DMS 273 treated with DMSO at 0.1 percent for 48 hours (cell line): ENCODE data around the gene CKMT2.

Experiments
- DNase-seq: peaks from one replicate; lab custom pipeline; 2025; lab: John Stamatoyannopoulos, UW

Gene CKMT2

GRCh38 chr5:81216152-81216551 lies 17.0 kb upstream of the CKMT2 start:
- DNase-seq = no peak

DNA sequence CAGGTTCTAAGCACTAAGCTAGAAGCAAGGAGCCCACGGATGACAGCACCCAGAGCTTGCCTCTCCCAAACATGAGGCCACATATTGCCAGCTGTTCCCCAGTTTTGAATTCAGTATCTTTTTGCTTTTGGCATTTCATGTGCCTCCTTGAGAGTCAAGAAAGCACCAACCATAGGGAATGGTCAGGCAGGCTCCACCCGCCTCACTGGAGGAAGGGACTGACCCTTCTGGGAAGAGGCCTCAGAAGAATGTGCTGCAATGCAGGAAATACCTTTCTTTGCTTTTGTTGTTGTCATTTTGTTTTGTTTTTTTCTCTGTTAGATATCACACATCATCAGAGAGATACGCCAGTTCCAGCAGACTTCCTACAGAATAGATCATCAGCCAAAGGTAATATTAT lies 13.7 kb upstream of the CKMT2 start:
- DNase-seq = no peak

- DNase-seq = no peak
Measured at GRCh38 chr5:81222285-81222684, 10.8 kb upstream of the CKMT2 start.

- no peak for DNase-seq
Measured at GRCh38 chr5:81225463-81225862, 7.7 kb upstream of the CKMT2 start.

DNA sequence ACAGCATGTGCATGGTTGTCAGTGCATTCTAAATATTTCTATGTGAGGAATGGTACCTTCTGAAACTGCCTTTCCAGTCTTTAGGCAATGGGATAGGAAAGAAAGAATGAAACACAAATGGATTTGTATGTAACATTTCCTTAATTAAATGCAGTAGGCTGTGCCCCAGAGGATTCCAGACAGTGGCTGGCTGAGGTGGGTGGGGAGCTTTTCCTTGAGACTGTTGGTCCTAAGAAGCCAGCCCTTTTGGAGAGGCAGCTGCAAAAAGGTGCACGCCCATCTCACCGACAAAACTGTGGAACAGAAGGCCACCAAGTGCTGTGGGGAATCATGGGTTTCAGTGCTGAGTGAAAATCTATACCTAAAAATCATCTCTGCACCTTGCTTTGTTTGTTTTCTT lies 6.8 kb upstream of the CKMT2 start:
- DNase-seq = no peak

GRCh38 chr5:81226949-81227348 lies 6.2 kb upstream of the CKMT2 start:
- DNase-seq = no peak

GRCh38 chr5:81228084-81228483 lies 5.0 kb upstream of the CKMT2 start:
- no peak for DNase-seq

GRCh38 chr5:81230416-81230815 lies 2.7 kb upstream of the CKMT2 start:
- DNase-seq = no peak

- no peak for DNase-seq
Measured at GRCh38 chr5:81232464-81233079, 550 bp upstream of the CKMT2 start.

GRCh38 chr5:81234299-81234698 lies 1.2 kb downstream of the CKMT2 start:
- DNase-seq = no peak

DNA sequence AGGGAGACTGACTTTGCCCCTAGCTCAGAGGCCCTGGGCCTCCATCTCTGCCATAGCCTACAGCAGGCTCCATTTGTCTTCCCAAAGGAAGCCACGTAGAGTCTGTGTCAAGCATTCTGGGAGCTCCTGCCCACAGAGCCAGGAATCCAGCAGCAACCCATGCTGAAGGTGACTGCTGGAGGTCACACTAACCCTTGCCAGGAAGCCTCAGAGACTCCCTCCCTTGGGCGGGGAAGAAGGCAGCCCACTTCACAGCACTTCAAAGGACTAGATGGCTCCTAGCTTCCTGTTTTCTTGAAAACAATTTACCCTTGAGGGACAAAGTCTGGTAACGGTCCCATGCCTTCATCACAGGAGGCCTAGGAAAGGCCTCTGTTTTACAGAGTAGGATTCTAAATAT lies 1.7 kb downstream of the CKMT2 start:
- DNase-seq = no peak

GRCh38 chr5:81235287-81236072 lies 2.4 kb downstream of the CKMT2 start:
- no peak for DNase-seq

- no peak for DNase-seq
Measured at GRCh38 chr5:81238460-81238859, 5.3 kb downstream of the CKMT2 start.

GRCh38 chr5:81239613-81240012 lies 6.5 kb downstream of the CKMT2 start:
- DNase-seq = no peak

DNA sequence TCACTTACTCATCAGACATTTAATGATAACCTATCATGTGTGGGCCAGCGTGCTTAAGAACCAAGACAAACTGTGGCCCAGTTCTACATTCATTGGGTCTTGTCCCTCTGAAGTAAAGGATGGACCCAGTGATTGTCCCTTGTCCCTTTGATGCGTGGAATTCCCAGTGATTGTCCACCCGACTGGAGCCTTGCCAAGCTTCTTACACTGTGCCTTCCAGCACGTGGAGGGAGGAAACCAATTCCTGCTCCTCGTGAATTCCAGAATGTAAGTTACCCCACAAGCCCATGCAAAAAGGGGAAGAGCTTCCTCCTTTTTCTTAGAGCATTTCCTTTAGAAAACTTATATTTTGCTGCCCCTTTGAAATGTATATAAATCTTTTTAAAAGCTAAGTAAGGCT lies 7.9 kb downstream of the CKMT2 start:
- DNase-seq = no peak

DNA sequence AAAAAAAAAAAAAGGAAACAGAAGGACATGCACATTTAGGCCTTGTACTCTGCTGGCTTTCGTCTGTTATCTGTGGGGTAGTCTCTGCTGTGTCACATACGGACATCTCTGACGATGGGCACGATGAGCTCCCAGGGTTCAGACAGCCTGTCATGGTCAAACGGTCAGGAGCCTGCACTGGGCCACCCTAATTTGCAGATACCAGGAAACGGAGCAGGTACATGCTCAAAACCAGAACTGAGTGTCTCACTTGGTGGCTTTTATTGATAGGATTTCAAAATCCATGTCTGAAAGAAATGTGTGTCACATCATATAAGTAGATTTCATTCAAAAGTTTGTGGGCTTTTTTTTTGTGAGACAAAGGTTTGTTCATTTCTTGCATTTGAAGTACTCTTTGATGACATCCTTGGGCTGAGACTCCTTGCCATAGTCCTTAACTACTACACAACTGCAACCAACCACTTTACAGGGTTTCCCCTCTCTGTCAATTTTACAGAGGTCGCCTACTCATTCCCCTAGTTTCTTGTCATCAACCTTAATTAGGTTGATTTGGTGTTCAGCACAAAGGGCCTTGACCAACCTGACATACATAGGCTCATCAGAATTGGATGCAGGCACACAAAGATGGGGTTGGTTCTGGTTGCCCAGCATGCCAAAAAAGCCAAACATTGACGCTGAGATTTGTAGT lies 9.0 kb downstream of the CKMT2 start:
- DNase-seq = no peak

GRCh38 chr5:81242906-81243436 lies 9.8 kb downstream of the CKMT2 start:
- DNase-seq = no peak

DNA sequence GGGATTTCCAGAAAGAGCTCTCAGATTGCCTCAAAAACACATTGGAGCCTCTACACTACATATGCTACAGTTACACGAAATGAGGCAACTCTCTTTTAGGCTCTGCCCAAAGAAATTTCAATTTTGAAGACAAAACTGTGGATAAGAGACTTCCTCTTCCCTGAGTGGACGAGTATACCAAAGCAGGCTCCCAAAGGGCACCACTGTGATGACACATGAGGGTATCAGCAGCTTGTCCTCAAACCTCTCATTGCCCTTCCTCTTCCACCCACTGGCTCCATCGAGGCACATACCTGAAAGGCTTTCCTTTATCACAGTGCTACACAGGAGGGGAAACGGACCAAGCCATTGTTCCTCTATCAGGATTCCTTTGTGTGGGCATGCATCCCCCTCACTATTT lies 11.3 kb downstream of the CKMT2 start:
- DNase-seq = no peak

DNA sequence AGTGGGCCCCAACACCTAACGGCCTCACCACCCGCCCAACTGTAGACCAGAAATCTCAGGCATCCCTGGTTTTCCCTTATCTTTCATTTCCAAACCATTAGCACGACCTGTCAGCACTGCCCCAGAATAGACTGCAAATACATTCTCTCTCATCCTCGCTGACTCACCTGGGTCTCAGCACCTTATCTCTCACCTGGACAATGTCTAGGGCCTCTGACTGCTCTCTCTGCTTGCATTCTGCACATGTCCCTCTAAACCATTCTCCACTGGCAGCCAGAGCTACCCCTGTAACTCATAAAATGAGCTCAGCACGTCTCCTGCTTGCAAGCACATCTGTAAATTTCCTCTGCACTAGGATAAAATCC lies 12.7 kb downstream of the CKMT2 start:
- DNase-seq = no peak

DNA sequence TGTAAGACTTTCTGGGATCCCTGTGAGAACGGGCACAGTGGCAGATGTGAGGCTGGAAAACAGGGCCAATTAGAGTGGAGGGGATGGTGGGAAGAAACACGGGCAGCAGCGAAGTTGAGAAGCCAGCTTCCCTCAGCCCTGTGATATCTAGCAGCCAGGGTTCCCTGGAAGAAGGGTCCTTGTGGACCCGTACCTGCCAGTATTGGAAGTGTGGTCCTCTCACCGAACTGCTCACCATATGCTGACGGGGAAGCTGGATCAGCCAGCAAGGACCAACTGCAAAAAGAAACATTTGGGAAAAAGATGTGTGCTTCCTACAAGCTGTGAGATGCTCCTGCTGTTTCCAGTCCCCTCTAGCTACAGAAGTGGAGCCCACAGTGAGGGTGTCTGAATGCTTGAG lies 13.6 kb downstream of the CKMT2 start:
- no peak for DNase-seq

DNA sequence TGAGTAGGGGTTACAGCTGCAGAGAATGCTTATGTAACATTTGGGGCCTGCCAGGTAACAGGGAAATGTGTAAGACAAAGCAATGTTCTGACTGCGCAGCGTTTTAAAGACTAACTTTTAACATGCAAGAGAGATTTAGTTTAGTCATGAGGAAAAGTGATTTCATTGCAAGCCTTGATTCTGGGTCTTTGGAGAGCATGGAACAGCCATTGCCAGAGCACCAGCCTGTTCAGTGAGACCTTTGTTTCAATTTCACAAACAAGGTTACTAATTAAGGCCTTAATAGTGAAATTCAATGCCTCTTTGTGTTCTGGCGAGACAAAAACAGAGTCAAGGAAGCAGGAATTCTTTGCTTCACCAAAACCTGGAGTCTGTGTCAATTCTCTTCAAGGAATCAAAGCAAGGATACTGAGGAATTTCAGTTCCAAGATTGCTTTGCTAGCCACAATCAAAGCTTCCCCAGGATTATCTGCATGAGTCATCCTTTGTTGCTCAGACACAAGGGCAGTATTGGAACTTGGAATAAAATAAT lies 14.4 kb downstream of the CKMT2 start:
- DNase-seq = no peak

GRCh38 chr5:81249240-81249639 lies 16.1 kb downstream of the CKMT2 start:
- DNase-seq = no peak

DNA sequence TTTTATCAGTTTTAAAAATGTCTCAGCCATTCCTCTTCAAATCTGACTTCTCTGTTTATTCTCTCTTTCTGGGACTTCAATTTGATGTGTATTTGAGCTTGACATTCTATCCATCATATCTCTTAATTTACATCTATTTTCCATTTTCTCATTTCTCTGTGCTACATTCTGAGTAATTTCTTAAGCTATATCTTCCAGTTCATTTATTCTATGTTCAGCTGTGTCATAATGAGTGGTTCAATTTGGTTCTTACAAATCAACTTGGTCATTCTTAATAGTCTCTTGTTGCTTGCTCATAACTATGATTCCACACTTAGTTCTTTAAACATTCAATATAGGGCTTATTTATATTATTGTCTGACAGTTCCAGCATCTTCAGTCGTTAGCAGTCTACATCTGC lies 16.9 kb downstream of the CKMT2 start:
- no peak for DNase-seq
